Measurements from ENCODE around the gene PIK3CD. TPM values are rescaled to one million over a fixed set of nuclear protein-coding genes. Genes with fewer than 3 reads are reported as not detected.

The PIK3CD gene
- total RNA-seq, 4 donors from 2014 or later: 4.2 to 5.4 (median 5.0) TPM

- 86 to 89% methylated on average over 15 of the region's 15 CpGs for WGBS, 2 donors
- intact Hi-C loops (cut with DNase I; ENCODE audit: low total_unique reads): no loop called here
- no peak overlapping the region for H3K4me3 ChIP-seq (ENCODE audit: low read depth, poor library complexity, severe bottlenecking)
- no peak for TF ChIP-seq CTCF (IDR thresholded peaks at IDR 0.05)
- no peak for TF ChIP-seq POLR2A (IDR thresholded peaks at IDR 0.05)
- no peak for DNase-seq (ENCODE audit: low spot score in 2 of 2)
Observed at GRCh38 chr1:9604836-9605235, 46.7 kb upstream of the PIK3CD start.

- WGBS, 2 donors: 95 to 99% methylated on average over 14 of the region's 14 CpGs
- no peak for TF ChIP-seq POLR2A (IDR thresholded peaks at IDR 0.05)
- no peak for TF ChIP-seq CTCF (IDR thresholded peaks at IDR 0.05)
- H3K4me3 ChIP-seq (ENCODE audit: low read depth, poor library complexity, severe bottlenecking): no peak overlapping the region
- DNase-seq (ENCODE audit: low spot score in 2 of 2): no peak
- intact Hi-C loops (cut with DNase I; ENCODE audit: low total_unique reads): no loop called here
Observed at GRCh38 chr1:9605946-9606455, 45.5 kb upstream of the PIK3CD start.

- H3K4me3 ChIP-seq (ENCODE audit: low read depth, poor library complexity, severe bottlenecking): no peak overlapping the region
- intact Hi-C loops (cut with DNase I; ENCODE audit: low total_unique reads): no loop called here
- 88 to 92% methylated on average over 21 of the region's 21 CpGs for WGBS, 2 donors
- no peak for DNase-seq (ENCODE audit: low spot score in 2 of 2)
- TF ChIP-seq CTCF (IDR thresholded peaks at IDR 0.05) (no peak), POLR2A (IDR thresholded peaks at IDR 0.05) (no peak)
Observed at GRCh38 chr1:9606458-9606857, 45.1 kb upstream of the PIK3CD start.

GRCh38 chr1:9606948-9607347 is 44.6 kb upstream of the PIK3CD start:
- intact Hi-C loops (cut with DNase I; ENCODE audit: low total_unique reads): no loop called here
- no peak for DNase-seq (ENCODE audit: low spot score in 2 of 2)
- H3K4me3 ChIP-seq (ENCODE audit: low read depth, poor library complexity, severe bottlenecking): no peak overlapping the region
- TF ChIP-seq POLR2A (IDR thresholded peaks at IDR 0.05) (no peak), CTCF (IDR thresholded peaks at IDR 0.05) (no peak)
- WGBS, 2 donors: 59 to 65% methylated on average over 10 of the region's 10 CpGs

- WGBS, 2 donors: 86 to 88% methylated on average over 19 of the region's 19 CpGs
- DNase-seq (ENCODE audit: low spot score in 2 of 2): no peak
- intact Hi-C loops (cut with DNase I; ENCODE audit: low total_unique reads): no loop called here
- TF ChIP-seq CTCF (IDR thresholded peaks at IDR 0.05) (no peak), POLR2A (IDR thresholded peaks at IDR 0.05) (no peak)
- H3K4me3 ChIP-seq (ENCODE audit: low read depth, poor library complexity, severe bottlenecking): no peak overlapping the region
Observed at GRCh38 chr1:9607352-9607751, 44.2 kb upstream of the PIK3CD start.

- H3K4me3 ChIP-seq (ENCODE audit: low read depth, poor library complexity, severe bottlenecking): no peak overlapping the region
- 89 to 92% methylated on average over 5 of the region's 5 CpGs for WGBS, 2 donors
- DNase-seq (ENCODE audit: low spot score in 2 of 2): no peak
- no peak for TF ChIP-seq CTCF (IDR thresholded peaks at IDR 0.05)
- TF ChIP-seq POLR2A (IDR thresholded peaks at IDR 0.05): no peak
- intact Hi-C loops (cut with DNase I; ENCODE audit: low total_unique reads): no loop called here
Observed at GRCh38 chr1:9609998-9610397, 41.5 kb upstream of the PIK3CD start.
